SK-N-SH (cell line): ENCODE data around the gene EID3. TPM values are rescaled to one million over a fixed set of nuclear protein-coding genes. Genes with fewer than 3 reads are reported as not detected.

Experiments
- CTCF ChIA-PET: fragments of 300-600, 350-600 bp; formaldehyde crosslinking; extraction: SDS; loops from one replicate; lab custom pipeline; 2021; lab: Yijun Ruan, JAX
- POLR2A ChIA-PET: fragments of 350-600 bp; sonication (Branson Sonifier 250); formaldehyde crosslinking; extraction: SDS; loops from one replicate; lab custom pipeline; 2020; ENCODE audit warnings: antibody characterized with exemption, inconsistent platforms; lab: Yijun Ruan, JAX
- DNase-seq: peaks from one replicate; pipeline ENCODE4 v3.0.0; 2012
- H2AFZ ChIP-seq: fragments of 200-600 bp; sonication (generic); 2 replicates; pipeline ENCODE4 v1.8.1; 2016; ENCODE audit warnings: antibody characterized with exemption, mild to moderate bottlenecking, low read depth
- H3F3A ChIP-seq: fragments of 200-600 bp; sonication (generic); replicated peaks from 2 replicates; pipeline ENCODE3; 2016; ENCODE audit warnings: antibody characterized with exemption, mild to moderate bottlenecking; ENCODE audit not compliant: insufficient read depth
- H3K27ac ChIP-seq, 2 experiments: fragments of 200-500 bp in 1 of 2; fragments of 200-600 bp in 1 of 2; sonication (Bioruptor generic) in 1 of 2; sonication (generic), shearing (Covaris generic) in 1 of 2; 2 replicates each; pipeline versions ENCODE4 v1.5.1 to v1.6.1; 2014 to 2016; ENCODE audit warnings: low read depth in 2 of 2, inconsistent platforms in 1 of 2, low read length in 1 of 2, mild to moderate bottlenecking in 1 of 2, mixed read lengths in 1 of 2
- H3K27me3 ChIP-seq: fragments of 200-600 bp; sonication (generic), shearing (Covaris generic); 2 replicates; pipeline ENCODE4 v1.6.1; 2016; ENCODE audit warnings: mixed run types; ENCODE audit not compliant: insufficient read depth
- H3K36me3 ChIP-seq, 2 experiments: fragments of 200-500 bp in 1 of 2; fragments of 200-600 bp in 1 of 2; sonication (Bioruptor generic) in 1 of 2; sonication (generic) in 1 of 2; replicated peaks in 1 of 2; 2 replicates each; pipeline versions ENCODE3 to v1.5.1; 2014 to 2016; ENCODE audit warnings: low read length in 1 of 2, mild to moderate bottlenecking in 1 of 2; ENCODE audit not compliant: insufficient read depth in 2 of 2, control insufficient read depth in 1 of 2
- H3K4me1 ChIP-seq, 2 experiments: fragments of 200-500 bp in 1 of 2; fragments of 200-600 bp in 1 of 2; sonication (Bioruptor generic) in 1 of 2; sonication (generic), shearing (Covaris generic) in 1 of 2; 2 replicates each; pipeline versions ENCODE4 v1.5.1 to v1.6.1; 2014 to 2016; ENCODE audit warnings: low read depth in 1 of 2, low read length in 1 of 2, mixed run types in 1 of 2; ENCODE audit not compliant: insufficient read depth in 2 of 2, control insufficient read depth in 1 of 2
- H3K4me2 ChIP-seq: fragments of 200-600 bp; sonication (generic), shearing (Covaris generic); 2 replicates; pipeline ENCODE4 v1.6.1; 2017; ENCODE audit warnings: mixed run types
- H3K4me3 ChIP-seq, 2 experiments: fragments of 200-500 bp in 1 of 2; fragments of 200-600 bp in 1 of 2; sonication (Bioruptor generic) in 1 of 2; sonication (generic), shearing (Covaris generic) in 1 of 2; 2 replicates each; pipeline versions ENCODE4 v1.5.1 to v1.8.1; 2014 to 2016; ENCODE audit warnings: low read depth in 2 of 2, inconsistent platforms in 1 of 2, low read length in 1 of 2, mild to moderate bottlenecking in 1 of 2, mixed read lengths in 1 of 2, moderate library complexity in 1 of 2
- H3K79me2 ChIP-seq: fragments of 200-600 bp; sonication (generic); 2 replicates; pipeline ENCODE4 v1.8.1; 2017; ENCODE audit warnings: mild to moderate bottlenecking; ENCODE audit not compliant: insufficient read depth
- H3K9ac ChIP-seq: fragments of 200-600 bp; sonication (generic); 2 replicates; pipeline ENCODE4 v1.6.1; 2017; ENCODE audit warnings: mixed run types
- H3K9me2 ChIP-seq: fragments of 200-600 bp; sonication (generic); 2 replicates; pipeline ENCODE4 v1.6.1; 2017; ENCODE audit warnings: mixed run types
- H3K9me3 ChIP-seq: fragments of 200-600 bp; sonication (generic); 2 replicates; pipeline ENCODE4 v1.6.1; 2017; ENCODE audit warnings: mixed run types, mild to moderate bottlenecking, moderate library complexity
- H4K20me1 ChIP-seq: fragments of 200-600 bp; sonication (generic); 2 replicates; pipeline ENCODE4 v1.6.1; 2017; ENCODE audit warnings: mild to moderate bottlenecking, mixed run types; ENCODE audit not compliant: insufficient read depth
- CHD2 ChIP-seq: fragments of 150-350 bp; IDR thresholded peaks from 2 replicates; pipeline ENCODE4 v1.6.1; 2018; ENCODE audit warnings: low read length; ENCODE audit not compliant: partially characterized antibody
- CTCF ChIP-seq: fragments of 200-600 bp; sonication (generic); IDR thresholded peaks from 2 replicates; pipeline ENCODE4 v1.6.1; 2017; ENCODE audit warnings: antibody characterized with exemption, mild to moderate bottlenecking, moderate library complexity
- ELF1 ChIP-seq: IDR thresholded peaks from 2 replicates; pipeline ENCODE4 v1.4.0; 2012
- EP300 ChIP-seq, 2 experiments: IDR thresholded peaks; 2 replicates each; pipeline versions ENCODE4 v1.4.0 to v1.6.1; 2012; ENCODE audit warnings: borderline replicate concordance in 1 of 2, low read depth in 1 of 2, low read length in 1 of 2
- EZH2phosphoT487 ChIP-seq: fragments of 200-600 bp; sonication (generic); IDR thresholded peaks from 2 replicates; pipeline ENCODE4 v1.6.1; 2017; ENCODE audit warnings: low read depth, mixed run types, mild to moderate bottlenecking, antibody characterized with exemption, moderate library complexity, borderline replicate concordance
- FOXM1 ChIP-seq: IDR thresholded peaks from 2 replicates; pipeline ENCODE4 v1.4.0; 2012; ENCODE audit warnings: low read depth, mild to moderate bottlenecking
- JUND ChIP-seq: IDR thresholded peaks from 2 replicates; pipeline ENCODE4 v1.4.0; 2012
- MEF2A ChIP-seq: IDR thresholded peaks from 2 replicates; pipeline ENCODE4 v1.4.0; 2012; ENCODE audit warnings: low read depth, borderline replicate concordance
- MXI1 ChIP-seq: IDR thresholded peaks from 2 replicates; pipeline ENCODE4 v1.6.1; 2012; ENCODE audit warnings: mild to moderate bottlenecking, low read depth, low read length, improper control_type of control experiment
- NFIC ChIP-seq: IDR thresholded peaks from 2 replicates; pipeline ENCODE4 v1.4.0; 2012; ENCODE audit warnings: borderline replicate concordance
- PBX3 ChIP-seq: IDR thresholded peaks from 2 replicates; pipeline ENCODE4; 2012
- POLR2AphosphoS5 ChIP-seq: IDR thresholded peaks from 2 replicates; pipeline ENCODE4 v1.6.1; 2012; ENCODE audit warnings: low read depth, low read length
- RCOR1 ChIP-seq: fragments of 150-350 bp; IDR thresholded peaks from 2 replicates; pipeline ENCODE4 v1.6.1; 2017; ENCODE audit warnings: antibody characterized with exemption, low read length
- SIN3A ChIP-seq: IDR thresholded peaks from 2 replicates; pipeline ENCODE4 v1.6.1; 2012; ENCODE audit warnings: low read depth, mild to moderate bottlenecking, low read length, moderate library complexity, borderline replicate concordance
- TAF1 ChIP-seq: IDR thresholded peaks from 2 replicates; pipeline ENCODE4 v1.6.1; 2012; ENCODE audit warnings: low read depth, mild to moderate bottlenecking, low read length, moderate library complexity, borderline replicate concordance
- TCF12 ChIP-seq: IDR thresholded peaks from 2 replicates; pipeline ENCODE4 v1.4.0; 2012
- ZBTB33 ChIP-seq: IDR thresholded peaks from 2 replicates; pipeline ENCODE4 v1.4.0; 2012; ENCODE audit warnings: low read depth, borderline replicate concordance
- WGBS: methylation state at CpG from one replicate; pipeline ENCODE4 v1.1.6; 2017; ENCODE audit warnings: low lambda C conversion rate; 5-methylcytosine and 5-hydroxymethylcytosine counted together
- polyA plus RNA-seq, 3 experiments: library from polyadenylated mRNA; depleted of rRNA; stranded (reverse); fragments of >200 nt; gene quantifications; 2 replicates each; pipeline ENCODE4 v1.2.3, GENCODE V29; 2012

Gene EID3
- polyA plus RNA-seq, 1 of the 3 experiments (the other 2 are of a cell fraction) = 0.92 TPM

- TF ChIP-seq ZBTB33 (no peak), PBX3 (no peak), CHD2 (no peak), EP300 (IDR thresholded peaks at IDR 0.05; ENCODE audit: borderline replicate concordance in 1 of 2, low read depth in 1 of 2, low read length in 1 of 2) (no peak), MEF2A (no peak), POLR2AphosphoS5 (no peak)
Observed at GRCh38 chr12:104345234-104346066, 41.9 kb downstream of the EID3 start (continued).

- Histone ChIP-seq H3K9me2 (no peaks in the 10 kb centered on the region), H4K20me1 (peaks cover 18% of the 10 kb centered on the region), H3K79me2 (peaks cover 31% of the 10 kb centered on the region), H3K36me3 (peaks cover 68 to 72% of the 10 kb centered on the region in 2 experiments), H3K4me3 (no peak overlapping the region), H3K4me2 (no peak overlapping the region), H3K9ac (no peak overlapping the region), H3K4me1 (no peaks in the 10 kb centered on the region; a peak in 1 of 4 replicates), H3F3A (peaks cover 8% of the 10 kb centered on the region), H3K27me3 (no peaks in the 10 kb centered on the region), H2AFZ (no peak overlapping the region), H3K9me3 (no peaks in the 10 kb centered on the region), H3K27ac (no peak overlapping the region)
- 75% methylated on average over 5 of the region's 5 CpGs for WGBS
- ChIA-PET CTCF (interaction anchor here (0.6 to 0.8 kb wide), 2 partner anchors 129 to 169 kb away, joined by 3 read pairs; no protein-coding TSS in a partner anchor), POLR2A (no interaction called here)
- TF ChIP-seq EZH2phosphoT487 (no peak), CHD2 (no peak), JUND (no peak), SIN3A (no peak), NFIC (no peak), PBX3 (no peak), TCF12 (no peak), FOXM1 (no peak), ZBTB33 (no peak), ELF1 (no peak), RCOR1 (no peak), MXI1 (no peak), CTCF (no peak), TAF1 (no peak), MEF2A (no peak), POLR2AphosphoS5 (no peak)
- no peak for DNase-seq
Observed at GRCh38 chr12:104347374-104348075, 44.0 kb downstream of the EID3 start.
